ENCODE results near the gene KRTAP4-11.
"Not testable (repeated sequence)": the region's sequence is repeated elsewhere in the genome, so short reads cannot be mapped to it uniquely, and the experiment has no call there.

- not testable (repeated sequence) for TF ChIP-seq CTCF, POLR2A (IDR thresholded peaks at IDR 0.05)
These were observed 29.3 kb downstream of the KRTAP4-11 start for GRCh38 chr17:41088760-41089352.

Measured in uterus (tissue), 2 donors.